ENCODE data around the gene BMERB1. TPM values are rescaled to one million over a fixed set of nuclear protein-coding genes. Genes with fewer than 3 reads are reported as not detected.
A peak's percentile ranks its signal among the peaks of the same experiment; 100 is the strongest.

The BMERB1 gene
- total RNA-seq, 1 donor from 2014 or later, result 20.1 TPM

- Histone ChIP-seq H3K36me3 (ENCODE audit: insufficient read depth, low read length) (peaks cover 34% of the 10 kb centered on the region), H3K9ac (ENCODE audit: low read length) (no peak overlapping the region), H3K4me3 (ENCODE audit: insufficient read depth, low read depth, low read length) (no peak overlapping the region), H3K27ac (ENCODE audit: low read depth, low read length) (no peak overlapping the region), H3K4me2 (ENCODE audit: low read length) (no peak overlapping the region), H2AFZ (ENCODE audit: low read depth, low read length) (no peak overlapping the region), H3K9me3 (ENCODE audit: insufficient read depth, low read depth, low read length) (no peaks in the 10 kb centered on the region), H3K4me1 (ENCODE audit: insufficient read depth, low read length) (no peaks in the 10 kb centered on the region), H3K27me3 (ENCODE audit: insufficient read depth, low read length) (no peaks in the 10 kb centered on the region), H4K20me1 (ENCODE audit: insufficient read depth, low read length) (peaks cover 13% of the 10 kb centered on the region), H3K79me2 (ENCODE audit: insufficient read depth, low read length) (no peaks in the 10 kb centered on the region)
- Mint-ChIP-seq H3K27me3 (ENCODE audit: low read depth, unreplicated experiment) (no peaks in the 10 kb centered on the region), H3K4me1 (ENCODE audit: low read depth, unreplicated experiment) (peaks cover 11% of the 10 kb centered on the region), H3K27ac (ENCODE audit: unreplicated experiment) (no peak overlapping the region), H3K36me3 (ENCODE audit: low read depth, unreplicated experiment) (peaks cover 71% of the 10 kb centered on the region), H3K9me3 (ENCODE audit: unreplicated experiment) (peaks cover 2% of the 10 kb centered on the region), H3K4me3 (ENCODE audit: unreplicated experiment) (no peak overlapping the region)
- DNase-seq (ENCODE audit: low read depth), result no peak
- no peak for FAIRE-seq
- TF ChIP-seq EZH2 (IDR thresholded peaks at IDR 0.05; ENCODE audit: insufficient read depth, low read length) (no peak), CTCF (IDR thresholded peaks at IDR 0.05; ENCODE audit: insufficient read depth, low read depth, low read length) (no peak)
Observed at GRCh38 chr16:15602285-15603044, 168.1 kb downstream of the BMERB1 start.

GRCh38 chr16:15604460-15605440 lies 170.4 kb downstream of the BMERB1 start:
- H3K4me1 Mint-ChIP-seq (ENCODE audit: low read depth, unreplicated experiment), result peaks cover 9% of the 10 kb centered on the region
- H3K79me2 ChIP-seq (ENCODE audit: insufficient read depth, low read length), result no peaks in the 10 kb centered on the region
- no peaks in the 10 kb centered on the region for H3K9me3 ChIP-seq (ENCODE audit: insufficient read depth, low read depth, low read length)
- H3K36me3 Mint-ChIP-seq (ENCODE audit: low read depth, unreplicated experiment), result peaks cover 63% of the 10 kb centered on the region
- FAIRE-seq (no peak), DNase-seq (ENCODE audit: low read depth) (no peak)
- peak overlapping the region; percentile 10 for H3K27ac Mint-ChIP-seq (ENCODE audit: unreplicated experiment)
- peaks cover 36% of the 10 kb centered on the region for H3K36me3 ChIP-seq (ENCODE audit: insufficient read depth, low read length)
- H3K27me3 ChIP-seq (ENCODE audit: insufficient read depth, low read length), result no peaks in the 10 kb centered on the region
- no peak overlapping the region for H3K4me3 Mint-ChIP-seq (ENCODE audit: unreplicated experiment)
- TF ChIP-seq CTCF (IDR thresholded peaks at IDR 0.05; ENCODE audit: insufficient read depth, low read depth, low read length) (no peak), EZH2 (IDR thresholded peaks at IDR 0.05; ENCODE audit: insufficient read depth, low read length) (no peak)
- H3K4me2 ChIP-seq (ENCODE audit: low read length), result no peak overlapping the region
- no peak overlapping the region for H2AFZ ChIP-seq (ENCODE audit: low read depth, low read length)
- peaks cover 3% of the 10 kb centered on the region for H3K4me1 ChIP-seq (ENCODE audit: insufficient read depth, low read length)
- H3K9ac ChIP-seq (ENCODE audit: low read length), result no peak overlapping the region
- no peak overlapping the region for H3K4me3 ChIP-seq (ENCODE audit: insufficient read depth, low read depth, low read length)
- H3K27ac ChIP-seq (ENCODE audit: low read depth, low read length), result no peak overlapping the region
- H4K20me1 ChIP-seq (ENCODE audit: insufficient read depth, low read length), result peaks cover 13% of the 10 kb centered on the region
- H3K9me3 Mint-ChIP-seq (ENCODE audit: unreplicated experiment), result peaks cover 2% of the 10 kb centered on the region
- no peaks in the 10 kb centered on the region for H3K27me3 Mint-ChIP-seq (ENCODE audit: low read depth, unreplicated experiment)

Measured in astrocyte (in vitro differentiated cells and primary cell).